A549 treated with dexamethasone at 1 μM for 4 hours (cell line): ENCODE measurements around the gene FPGT. TPM values are rescaled to one million over a fixed set of nuclear protein-coding genes. Genes with fewer than 3 reads are reported as not detected.

Experiments
- total RNA-seq: library from RNA; stranded (reverse); fragments of 200-300 nt; extraction: Qiagen RNA extraction; gene quantifications from 5 replicates; pipeline ENCODE4 v1.2.3, GENCODE V29; 2022

The FPGT gene
- total RNA-seq = 4.1 to 9.9 TPM (median 7.5 TPM) in 5 replicates

GRCh38 chr1:74197657-74198552 lies at the start of gene FPGT, which contains the start of gene LRRIQ3:
FPGT (plus strand) TSS chr1:74198242; CDS start chr1:74198279, 37 bp downstream.
LRRIQ3 (minus strand) TSS chr1:74198176; CDS start chr1:74183684, 14,492 bp downstream.

GRCh38 chr1:74235153-74235552 lies 37.1 kb downstream of the FPGT start, which contains the start of gene TNNI3K:
TNNI3K (plus strand) TSS chr1:74235387; CDS start chr1:74235452, 65 bp downstream.

Other genes starting within 250 kb of the FPGT start
- gene LRRIQ3, start 66 bp upstream of the FPGT start, total RNA-seq = 0.47 to 0.78 TPM (median 0.58 TPM) in 5 replicates
- not detected in 5 replicates for gene TNNI3K, start 37.1 kb downstream of the FPGT start, total RNA-seq